ENCODE measurements around the gene CABLES2.

The CABLES2 gene

GRCh38 chr20:62371588-62372041, 35.5 kb downstream of the CABLES2 start:
- TF ChIP-seq CTCF (IDR thresholded peaks at IDR 0.05; ENCODE audit: control insufficient read depth, extremely low read depth, insufficient read depth): no peak
- no peak overlapping the region for H3K4me3 ChIP-seq (ENCODE audit: low read depth, low read length)
- DNase-seq (ENCODE audit: low read depth): no peak

- DNase-seq (ENCODE audit: low read depth): no peak
- TF ChIP-seq CTCF (IDR thresholded peaks at IDR 0.05; ENCODE audit: control insufficient read depth, extremely low read depth, insufficient read depth): no peak
- H3K4me3 ChIP-seq (ENCODE audit: low read depth, low read length): no peak overlapping the region
These were observed 36.1 kb downstream of the CABLES2 start for GRCh38 chr20:62370807-62371587.

- H3K4me3 ChIP-seq (ENCODE audit: low read depth, low read length): no peak overlapping the region
- no peak for DNase-seq (ENCODE audit: low read depth)
- no peak for TF ChIP-seq CTCF (IDR thresholded peaks at IDR 0.05; ENCODE audit: control insufficient read depth, extremely low read depth, insufficient read depth)
These were observed 36.8 kb downstream of the CABLES2 start for GRCh38 chr20:62370115-62370806.

- no peak for TF ChIP-seq CTCF (IDR thresholded peaks at IDR 0.05; ENCODE audit: control insufficient read depth, extremely low read depth, insufficient read depth)
- no peak overlapping the region for H3K4me3 ChIP-seq (ENCODE audit: low read depth, low read length)
- DNase-seq (ENCODE audit: low read depth): no peak
These were observed 37.3 kb downstream of the CABLES2 start for GRCh38 chr20:62369815-62370114.

- H3K4me3 ChIP-seq (ENCODE audit: low read depth, low read length): no peak overlapping the region
- DNase-seq (ENCODE audit: low read depth): no peak
- peak; percentile 8; the same call in 1 of the 2 replicates for TF ChIP-seq CTCF (IDR thresholded peaks at IDR 0.05; ENCODE audit: control insufficient read depth, extremely low read depth, insufficient read depth)
These were observed 37.9 kb downstream of the CABLES2 start for GRCh38 chr20:62368976-62369814.

GRCh38 chr20:62368392-62368975, 38.6 kb downstream of the CABLES2 start:
- 0 out of 2 replicates have a peak overlapping the region, but pooled peaks have one; percentile 2 for H3K4me3 ChIP-seq (ENCODE audit: low read depth, low read length)
- DNase-seq (ENCODE audit: low read depth): no peak
- TF ChIP-seq CTCF (IDR thresholded peaks at IDR 0.05; ENCODE audit: control insufficient read depth, extremely low read depth, insufficient read depth): no peak

Measured in LNCaP clone FGC (cell line).